ENCODE results near the gene IFNA1.

The IFNA1 gene

GRCh38 chr9:21402386-21403251, 37.6 kb upstream of the IFNA1 start:
- peak overlapping the region; percentile 33 for H3K4me3 ChIP-seq (ENCODE audit: low read depth, low read length)
- POLR2A ChIA-PET = no interaction called here
- H3K27ac ChIP-seq (ENCODE audit: extremely low read depth, low read depth, low read length) = no peak overlapping the region
- CTCF ChIA-PET = interaction anchor here (0.6 to 1.5 kb wide), 5 partner anchors 76 to 1884 kb away, joined by 3 to 4 read pairs (median 3); no protein-coding TSS in a partner anchor
- H3K9me3 ChIP-seq (ENCODE audit: control insufficient read depth, insufficient read depth, low read depth, low read length) = no peaks in the 10 kb centered on the region
- TF ChIP-seq ZBTB17 (tag by site-specific recombination; IDR thresholded peaks at IDR 0.05) = 0 out of 2 replicates have a peak, but pooled peaks have one; percentile 36
- TF ChIP-seq CTCF (tag by site-specific recombination; IDR thresholded peaks at IDR 0.05) = 0 out of 2 replicates have a peak, but pooled peaks have one; percentile 19
- TF ChIP-seq ZNF843 (tag by site-specific recombination; IDR thresholded peaks at IDR 0.05) = no peak
- TF ChIP-seq ZNF335 (tag by site-specific recombination; conservative IDR thresholded peaks at IDR 0.05) = peak; percentile 65
- no peak for TF ChIP-seq SALL2 (tag by site-specific recombination; IDR thresholded peaks at IDR 0.05; ENCODE audit: borderline replicate concordance)
- TF ChIP-seq OVOL3 (tag by site-specific recombination; IDR thresholded peaks at IDR 0.05) = no peak
- no peak for TF ChIP-seq REST (tag by site-specific recombination; IDR thresholded peaks at IDR 0.05)
- no peak for TF ChIP-seq ZNF112 (tag by site-specific recombination; IDR thresholded peaks at IDR 0.05)
- peak; percentile 47 for TF ChIP-seq ZBTB26 (tag by site-specific recombination; optimal IDR thresholded peaks at IDR 0.05)
- TF ChIP-seq YY2 (tag by site-specific recombination; IDR thresholded peaks at IDR 0.05) = 0 out of 2 replicates have a peak, but pooled peaks have one; percentile 19
- H3K4me1 ChIP-seq (ENCODE audit: control insufficient read depth, insufficient read depth, low read length) = no peaks in the 10 kb centered on the region
- no peaks in the 10 kb centered on the region for H3K36me3 ChIP-seq (ENCODE audit: control insufficient read depth in 2 of 2, insufficient read depth in 1 of 2, low read length in 2 of 2)

GRCh38 chr9:21404146-21404545, 36.1 kb upstream of the IFNA1 start:
- ChIA-PET CTCF (interaction anchor here (0.6 kb wide), 1 partner anchor 604 kb away, joined by 3 read pairs; no protein-coding TSS in a partner anchor), POLR2A (no interaction called here)
- Histone ChIP-seq H3K4me1 (ENCODE audit: control insufficient read depth, insufficient read depth, low read length) (no peaks in the 10 kb centered on the region), H3K9me3 (ENCODE audit: control insufficient read depth, insufficient read depth, low read depth, low read length) (no peaks in the 10 kb centered on the region), H3K36me3 (ENCODE audit: control insufficient read depth in 2 of 2, insufficient read depth in 1 of 2, low read length in 2 of 2) (no peaks in the 10 kb centered on the region), H3K27ac (ENCODE audit: extremely low read depth, low read depth, low read length) (no peak overlapping the region), H3K4me3 (ENCODE audit: low read depth, low read length) (no peak overlapping the region)
- no peak for TF ChIP-seq ZNF280C (tag by site-specific recombination; IDR thresholded peaks at IDR 0.05)
- no peak for TF ChIP-seq ZNF16 (tag by site-specific recombination; IDR thresholded peaks at IDR 0.05; ENCODE audit: low read depth)
- no peak for TF ChIP-seq GLIS2 (tag by site-specific recombination; IDR thresholded peaks at IDR 0.05)
- TF ChIP-seq ZNF146 (tag by site-specific recombination; IDR thresholded peaks at IDR 0.05) = no peak
- no peak for TF ChIP-seq TSHZ1 (tag by site-specific recombination; IDR thresholded peaks at IDR 0.05; ENCODE audit: borderline replicate concordance)
- no peak for TF ChIP-seq ZBTB7A (tag by site-specific recombination; IDR thresholded peaks at IDR 0.05; ENCODE audit: low read depth)
- TF ChIP-seq OVOL3 (tag by site-specific recombination; IDR thresholded peaks at IDR 0.05) = no peak
- TF ChIP-seq ZNF585B (tag by site-specific recombination; IDR thresholded peaks at IDR 0.05) = no peak
- TF ChIP-seq ZNF48 (tag by site-specific recombination; IDR thresholded peaks at IDR 0.05) = no peak
- TF ChIP-seq ZBTB1 (tag by site-specific recombination; IDR thresholded peaks at IDR 0.05) = no peak
- no peak for TF ChIP-seq BCL11B (tag by site-specific recombination; IDR thresholded peaks at IDR 0.05; ENCODE audit: low read depth)

Measured in HEK293 (cell line).